Upper lobe of left lung (tissue), 4 donors: ENCODE results near the gene CDK15.

Experiments
- CTCF ChIP-seq, 6 experiments: fragments of 450-650 bp in 4 of 6; fragments of 200-600 bp in 2 of 6; sonication (generic) in 2 of 6; IDR thresholded peaks; one replicate each; pipeline ENCODE4 v1.5.1; 2016 to 2019; ENCODE audit warnings: antibody characterized with exemption in 6 of 6
- EP300 ChIP-seq, 4 donors: sonication (generic); formaldehyde crosslinking; IDR thresholded peaks; one replicate each; pipeline ENCODE4 v1.5.1; 2017; ENCODE audit warnings: antibody characterized with exemption in 4 of 4, control low read depth in 2 of 4
- POLR2A ChIP-seq, 4 donors: fragments of 450-650 bp; IDR thresholded peaks; one replicate each; pipeline ENCODE4 v1.5.1; 2016 to 2017; ENCODE audit warnings: antibody characterized with exemption in 4 of 4, mild to moderate bottlenecking in 2 of 4
- POLR2AphosphoS5 ChIP-seq, 2 donors: sonication (generic); formaldehyde crosslinking; IDR thresholded peaks; one replicate each; pipeline ENCODE4 v1.5.1; 2017; ENCODE audit warnings: antibody characterized with exemption in 2 of 2

DNA sequence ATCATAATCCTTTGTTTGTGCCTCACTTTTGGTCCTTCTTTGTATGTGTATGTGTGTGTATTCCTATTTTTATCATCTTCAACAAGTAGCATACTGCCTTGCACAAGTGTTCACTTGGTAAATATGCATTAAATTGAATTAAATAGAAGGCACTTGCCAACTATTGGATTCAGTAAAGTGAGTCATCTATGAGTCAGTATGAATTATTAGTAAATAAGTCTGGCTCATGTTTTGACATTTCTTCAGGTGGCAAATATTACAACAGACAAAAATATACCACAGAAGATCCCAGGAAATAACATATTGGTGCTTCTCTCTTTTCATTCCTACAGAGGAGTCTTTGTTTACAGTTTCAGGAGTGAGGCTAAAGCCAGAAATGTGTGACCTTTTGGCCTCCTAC is 84.1 kb downstream of the CDK15 start:
- no peak for TF ChIP-seq CTCF (IDR thresholded peaks at IDR 0.05)
- no peak for TF ChIP-seq POLR2AphosphoS5 (IDR thresholded peaks at IDR 0.05)
- TF ChIP-seq POLR2A (IDR thresholded peaks at IDR 0.05): no peak
- no peak for TF ChIP-seq EP300 (IDR thresholded peaks at IDR 0.05)
